Small intestine (tissue), 7 donors: ENCODE measurements around the gene IGFBP5. TPM values are rescaled to one million over a fixed set of nuclear protein-coding genes. Genes with fewer than 3 reads are reported as not detected.

ENCODE experiments used
- DNase-seq, 2 donors: peaks; one replicate each; pipeline versions ENCODE4 v3.0.0 to v3.0.0-alpha.2; 2013
- FAIRE-seq: peaks from 2 replicates; lab custom pipeline; 2012; peaks lifted over from hg19 to GRCh38; lab: Jason Lieb, UNC
- H3K27ac ChIP-seq, 3 donors: one replicate each; pipeline ENCODE4 v1.5.1; 2013; ENCODE audit warnings: low read length in 2 of 3, mild to moderate bottlenecking in 2 of 3, control low read depth in 1 of 3, inconsistent platforms in 1 of 3, low read depth in 1 of 3, moderate library complexity in 1 of 3
- H3K27me3 ChIP-seq, 3 donors: one replicate each; pipeline ENCODE4 v1.6.1; 2013; ENCODE audit warnings: low read length in 3 of 3, inconsistent platforms in 1 of 3; ENCODE audit not compliant: control insufficient read depth in 3 of 3, insufficient read depth in 3 of 3
- H3K36me3 ChIP-seq, 3 donors: one replicate each; pipeline ENCODE4 v1.6.1; 2013; ENCODE audit warnings: low read length in 3 of 3, inconsistent platforms in 1 of 3, low read depth in 1 of 3, mild to moderate bottlenecking in 1 of 3, moderate library complexity in 1 of 3; ENCODE audit not compliant: control insufficient read depth in 3 of 3, insufficient read depth in 2 of 3
- H3K4me1 ChIP-seq, 3 donors: one replicate each; pipeline ENCODE4 v1.6.1; 2013; ENCODE audit warnings: low read length in 2 of 3, inconsistent platforms in 1 of 3, low read depth in 1 of 3, mild to moderate bottlenecking in 1 of 3, moderate library complexity in 1 of 3; ENCODE audit not compliant: control insufficient read depth in 3 of 3, insufficient read depth in 2 of 3
- H3K4me3 ChIP-seq, 3 donors: one replicate each; pipeline ENCODE4 v1.5.1; 2013; ENCODE audit warnings: low read length in 3 of 3, control low read depth in 1 of 3, inconsistent platforms in 1 of 3, low read depth in 1 of 3, mild to moderate bottlenecking in 1 of 3, moderate library complexity in 1 of 3
- H3K9me3 ChIP-seq, 2 donors: one replicate each; pipeline ENCODE4 v1.6.1; 2013; ENCODE audit warnings: low read depth in 1 of 2, low read length in 1 of 2; ENCODE audit not compliant: control insufficient read depth in 2 of 2, insufficient read depth in 1 of 2
- WGBS, 3 donors: extraction: QIAGEN DNeasy Blood & Tissue Kit; methylation state at CpG; one replicate each; pipeline ENCODE4 v1.1.7; 2013; 5-methylcytosine and 5-hydroxymethylcytosine counted together
- polyA plus RNA-seq, 4 donors: library from polyadenylated mRNA; stranded (reverse) in 3 of 4; unstranded in 1 of 4; fragments of 200-250 nt in 3 of 4; fragments of 120-200 nt in 1 of 4; gene quantifications; one replicate each; pipeline versions ENCODE4 v1.2.1 to v1.2.3, GENCODE V29; 2013
- donor health status: healthy with polysubstance abuse.
- donor health status: control.
- donor health status: control.
- donor health status: Bipolar disorder and iron deficiency.
- donor health status: healthy.

The IGFBP5 gene
- polyA plus RNA-seq, 4 donors, result 1.3 to 107 (median 19.0) TPM

- FAIRE-seq, result no peak
- peak overlapping the region in 1 of 3 donors; percentile 83 for H3K27ac ChIP-seq
Observed at GRCh38 chr2:216657980-216658379, 37.4 kb downstream of the IGFBP5 start.

GRCh38 chr2:216657086-216657855 is 38.1 kb downstream of the IGFBP5 start:
- H3K36me3 ChIP-seq, result peaks cover 0 to 61% (median 0%) of the 10 kb centered on the region in 3 donors
- H3K27ac ChIP-seq, result no peak overlapping the region
- H3K27me3 ChIP-seq, result no peaks in the 10 kb centered on the region
- DNase-seq (no peak), FAIRE-seq (no peak)
- H3K9me3 ChIP-seq, result no peaks in the 10 kb centered on the region
- H3K4me3 ChIP-seq, result no peak overlapping the region
- peaks cover 0 to 45% (median 0%) of the 10 kb centered on the region in 3 donors for H3K4me1 ChIP-seq
- WGBS, 3 donors, result 87 to 98% (median 92%) methylated on average over 16 of the region's 16 CpGs

More at GRCh38 chr2:216657980-216658379, 37.4 kb downstream of the IGFBP5 start:
- 79 to 84% (median 80%) methylated on average over 7 of the region's 7 CpGs for WGBS, 3 donors
- H3K4me1 ChIP-seq, result peaks cover 0 to 38% (median 0%) of the 10 kb centered on the region in 3 donors
- no peak overlapping the region for H3K4me3 ChIP-seq
- H3K36me3 ChIP-seq, result peaks cover 0 to 66% (median 0%) of the 10 kb centered on the region in 3 donors
- no peak for DNase-seq
- no peaks in the 10 kb centered on the region for H3K27me3 ChIP-seq
- no peaks in the 10 kb centered on the region for H3K9me3 ChIP-seq

GRCh38 chr2:216654528-216655052 is 40.8 kb downstream of the IGFBP5 start:
- H3K27me3 ChIP-seq, result no peaks in the 10 kb centered on the region
- DNase-seq (peak in 1 of 2 donors; percentile 14), FAIRE-seq (no peak)
- no peaks in the 10 kb centered on the region for H3K9me3 ChIP-seq
- peaks cover 0 to 67% (median 0%) of the 10 kb centered on the region in 3 donors for H3K4me1 ChIP-seq
- H3K4me3 ChIP-seq, result no peak overlapping the region
- H3K27ac ChIP-seq, result peak overlapping the region in 1 of 3 donors; percentile 94
- peaks cover 0 to 47% (median 0%) of the 10 kb centered on the region in 3 donors for H3K36me3 ChIP-seq
- 56 to 81% (median 80%) methylated on average over 2 of the region's 2 CpGs for WGBS, 3 donors

- DNase-seq, result peak; percentile 31 to 86
- FAIRE-seq, result no peak
- Histone ChIP-seq H3K27me3 (no peaks in the 10 kb centered on the region), H3K27ac (peak overlapping the region in 1 of 3 donors; percentile 94), H3K4me1 (peaks cover 0 to 66% (median 0%) of the 10 kb centered on the region in 3 donors), H3K36me3 (peaks cover 0 to 46% (median 0%) of the 10 kb centered on the region in 3 donors), H3K9me3 (no peaks in the 10 kb centered on the region), H3K4me3 (no peak overlapping the region)
- 20 to 53% (median 31%) methylated on average over 2 of the region's 2 CpGs for WGBS, 3 donors
Observed at GRCh38 chr2:216653931-216654365, 41.4 kb downstream of the IGFBP5 start.

- FAIRE-seq (no peak), DNase-seq (peak in 1 of 2 donors; percentile 27)
- WGBS, 3 donors, result 87 to 89% (median 88%) methylated on average over 4 of the region's 4 CpGs
- H3K4me1 ChIP-seq, result peaks cover 0 to 64% (median 0%) of the 10 kb centered on the region in 3 donors
- no peaks in the 10 kb centered on the region for H3K9me3 ChIP-seq
- peaks cover 0 to 47% (median 0%) of the 10 kb centered on the region in 3 donors for H3K36me3 ChIP-seq
- no peaks in the 10 kb centered on the region for H3K27me3 ChIP-seq
- peak overlapping the region in 1 of 3 donors; percentile 90 for H3K27ac ChIP-seq
- no peak overlapping the region for H3K4me3 ChIP-seq
Observed at GRCh38 chr2:216653093-216653799, 42.1 kb downstream of the IGFBP5 start.

GRCh38 chr2:216652566-216652965 is 42.8 kb downstream of the IGFBP5 start:
- Histone ChIP-seq H3K4me1 (peaks cover 0 to 59% (median 0%) of the 10 kb centered on the region in 3 donors), H3K27ac (peak overlapping the region in 1 of 3 donors; percentile 90), H3K27me3 (no peaks in the 10 kb centered on the region), H3K4me3 (no peak overlapping the region), H3K9me3 (no peaks in the 10 kb centered on the region), H3K36me3 (peaks cover 0 to 48% (median 0%) of the 10 kb centered on the region in 3 donors)
- FAIRE-seq (no peak), DNase-seq (peak; percentile 12 to 33)
- 60 to 70% (median 63%) methylated on average over 4 of the region's 4 CpGs for WGBS, 3 donors

GRCh38 chr2:216651351-216651881 is 43.9 kb downstream of the IGFBP5 start:
- 85 to 90% (median 88%) methylated on average over 6 of the region's 6 CpGs for WGBS, 3 donors
- no peaks in the 10 kb centered on the region for H3K9me3 ChIP-seq
- H3K36me3 ChIP-seq, result peaks cover 0 to 36% (median 0%) of the 10 kb centered on the region in 3 donors
- H3K27me3 ChIP-seq, result no peaks in the 10 kb centered on the region
- H3K4me3 ChIP-seq, result no peak overlapping the region
- peak in 1 of 2 donors; percentile 48 for DNase-seq
- H3K4me1 ChIP-seq, result peaks cover 0 to 57% (median 0%) of the 10 kb centered on the region in 3 donors
- H3K27ac ChIP-seq, result peak overlapping the region in 1 of 3 donors; percentile 35
- no peak for FAIRE-seq
